WTC11 (cell line): ENCODE results near the gene GRB7. TPM values are rescaled to one million over a fixed set of nuclear protein-coding genes. Genes with fewer than 3 reads are reported as not detected.
A peak's percentile ranks its signal among the peaks of the same experiment; 100 is the strongest.

Experiments used
- ATAC-seq: fragments of 200-7000 bp; cut with Tn5 transposase; 2 replicates; pipeline ENCODE4 v1.10.0; 2021; ENCODE audit warnings: mild to moderate bottlenecking, moderate library complexity
- Bru-seq: library from RNA; stranded (reverse); fragments of 400-500 nt; gene quantifications from one replicate; lab custom pipeline; 2021; lab: Mats Ljungman, UMichigan
- CTCF ChIA-PET: fragments of 300-600 bp; sonication (Branson Sonifier 250); formaldehyde crosslinking; loops from one replicate; lab custom pipeline; 2021; ENCODE audit warnings: antibody characterized with exemption; lab: Charles Lee
- POLR2A ChIA-PET: fragments of 350-600 bp; sonication (Branson Sonifier 250); formaldehyde crosslinking; loops from one replicate; lab custom pipeline; 2021; ENCODE audit warnings: antibody characterized with exemption; lab: Charles Lee
- DNase-seq: peaks from one replicate; pipeline ENCODE4 v3.0.0; 2021; ENCODE audit warnings: low spot score
- H3K27ac Mint-ChIP-seq: 2 replicates; pipeline ENCODE4 v1.8.0; 2021; ENCODE audit warnings: mixed read lengths
- H3K27me3 Mint-ChIP-seq: 2 replicates; pipeline ENCODE4 v1.8.0; 2021; ENCODE audit warnings: low read depth, mild to moderate bottlenecking, moderate library complexity, mixed read lengths
- H3K36me3 Mint-ChIP-seq: 2 replicates; pipeline ENCODE4 v1.8.0; 2021; ENCODE audit warnings: mixed read lengths
- H3K4me1 Mint-ChIP-seq: 2 replicates; pipeline ENCODE4 v1.8.0; 2022; ENCODE audit warnings: mixed read lengths
- H3K4me3 Mint-ChIP-seq: 2 replicates; pipeline ENCODE4 v1.8.0; 2021; ENCODE audit warnings: mild to moderate bottlenecking, moderate library complexity, mixed read lengths
- H3K9me3 Mint-ChIP-seq: 2 replicates; pipeline ENCODE4 v1.8.0; 2021; ENCODE audit warnings: mixed read lengths
- ETV6 ChIP-seq: sonication (generic); formaldehyde crosslinking; IDR thresholded peaks from 2 replicates; pipeline ENCODE4 v1.8.1; 2022; ENCODE audit warnings: mild to moderate bottlenecking, missing genetic modification reagents
- FOXK1 ChIP-seq: sonication (generic); formaldehyde crosslinking; IDR thresholded peaks from 2 replicates; pipeline ENCODE4 v1.8.0; 2022; ENCODE audit warnings: mild to moderate bottlenecking, moderate library complexity, missing genetic modification reagents
- MYBL2 ChIP-seq: sonication (generic); formaldehyde crosslinking; IDR thresholded peaks from 2 replicates; pipeline ENCODE4 v1.8.1; 2023; ENCODE audit warnings: mild to moderate bottlenecking, moderate library complexity, missing genetic modification reagents
- NR3C1 ChIP-seq: sonication (generic); formaldehyde crosslinking; conservative IDR thresholded peaks from 2 replicates; pipeline ENCODE4 v1.8.1; 2023; ENCODE audit warnings: low read depth, mild to moderate bottlenecking, missing genetic modification reagents
- SMAD3 ChIP-seq: sonication (generic); formaldehyde crosslinking; IDR thresholded peaks from 2 replicates; pipeline ENCODE4 v1.8.0; 2022; ENCODE audit warnings: missing genetic modification reagents, mild to moderate bottlenecking, borderline replicate concordance
- SP1 ChIP-seq: sonication (generic); formaldehyde crosslinking; conservative IDR thresholded peaks from 2 replicates; pipeline ENCODE4 v1.8.1; 2022; ENCODE audit warnings: missing genetic modification reagents
- TP53 ChIP-seq: sonication (generic); formaldehyde crosslinking; IDR thresholded peaks from 2 replicates; pipeline ENCODE4 v1.8.1; 2023; ENCODE audit warnings: mild to moderate bottlenecking, missing genetic modification reagents
- ZBTB21 ChIP-seq: sonication (generic); formaldehyde crosslinking; IDR thresholded peaks from 2 replicates; pipeline ENCODE4 v1.8.1; 2023; ENCODE audit warnings: mild to moderate bottlenecking, missing genetic modification reagents, borderline replicate concordance
- ZNF671 ChIP-seq: fragments of 250-450 bp; sonication (Bioruptor Pico); IDR thresholded peaks from 2 replicates; pipeline ENCODE4 v1.8.0; 2021; ENCODE audit warnings: mild to moderate bottlenecking
- long read RNA-seq, 3 experiments: library from RNA in 1 of 3; library from capped mRNA in 1 of 3; library from polyadenylated mRNA in 1 of 3; unstranded in 2 of 3; stranded (forward) in 1 of 3; transcript quantifications; one replicate each; pipeline ENCODE4 v2.0.0, GENCODE V29; 2021
- total RNA-seq: library from RNA; stranded (reverse); gene quantifications from 3 replicates; pipeline ENCODE4 v1.2.3, GENCODE V29; 2021
- TF ChIP-seq, protein P1 (sequence below): sonication (generic); formaldehyde crosslinking; IDR thresholded peaks from 2 replicates; pipeline ENCODE4 v1.8.0; 2022; ENCODE audit warnings: mild to moderate bottlenecking, missing genetic modification reagents
- TF ChIP-seq, protein P2 (sequence below): sonication (generic); formaldehyde crosslinking; IDR thresholded peaks from 2 replicates; pipeline ENCODE4 v1.8.1; 2023; ENCODE audit warnings: mild to moderate bottlenecking, missing genetic modification reagents, moderate library complexity
- TF ChIP-seq, protein P3 (sequence below): sonication (generic); formaldehyde crosslinking; IDR thresholded peaks from 2 replicates; pipeline ENCODE4 v1.8.1; 2022; ENCODE audit warnings: low read depth, missing genetic modification reagents, borderline replicate concordance
- TF ChIP-seq, protein P4 (sequence below): sonication (generic); formaldehyde crosslinking; IDR thresholded peaks from 2 replicates; pipeline ENCODE4 v1.8.0; 2022; ENCODE audit warnings: mild to moderate bottlenecking, missing genetic modification reagents
- TF ChIP-seq, protein P5 (sequence below): sonication (generic); formaldehyde crosslinking; IDR thresholded peaks from 2 replicates; pipeline ENCODE4 v1.8.1; 2023; ENCODE audit warnings: mild to moderate bottlenecking, moderate library complexity, missing genetic modification reagents

Gene GRB7
- 42.4 to 48.5 TPM (median 44.0 TPM) in 3 replicates for total RNA-seq
- percentile 57 among the genes with signal in this experiment for Bru-seq, nascent RNA
- long read RNA-seq, experiment 1, transcript GRB7-201 (15 exons, 2,243 nt) = minor isoform, 12 of 95 reads
- long read RNA-seq, experiment 1, transcript GRB7-204 (15 exons, 2,093 nt) = major isoform, 48 of 95 reads
- long read RNA-seq, experiment 1, partial matches to known transcripts = 13 of 95 reads
- long read RNA-seq, experiment 1, other reads (novel, unspliced or antisense) = 22 of 95 reads
- long read RNA-seq, experiment 2, transcript GRB7-201 (15 exons, 2,243 nt) = minor isoform, 9 of 53 reads
- long read RNA-seq, experiment 2, transcript GRB7-204 (15 exons, 2,093 nt) = major isoform, 12 of 53 reads
- long read RNA-seq, experiment 2, partial matches to known transcripts = 13 of 53 reads
- long read RNA-seq, experiment 2, other reads (novel, unspliced or antisense) = 19 of 53 reads
- long read RNA-seq, experiment 3, transcript GRB7-204 (15 exons, 2,093 nt) = major isoform, 9 of 30 reads
- long read RNA-seq, experiment 3, partial matches to known transcripts = 4 of 30 reads
- long read RNA-seq, experiment 3, other reads (novel, unspliced or antisense) = 13 of 30 reads

DNA sequence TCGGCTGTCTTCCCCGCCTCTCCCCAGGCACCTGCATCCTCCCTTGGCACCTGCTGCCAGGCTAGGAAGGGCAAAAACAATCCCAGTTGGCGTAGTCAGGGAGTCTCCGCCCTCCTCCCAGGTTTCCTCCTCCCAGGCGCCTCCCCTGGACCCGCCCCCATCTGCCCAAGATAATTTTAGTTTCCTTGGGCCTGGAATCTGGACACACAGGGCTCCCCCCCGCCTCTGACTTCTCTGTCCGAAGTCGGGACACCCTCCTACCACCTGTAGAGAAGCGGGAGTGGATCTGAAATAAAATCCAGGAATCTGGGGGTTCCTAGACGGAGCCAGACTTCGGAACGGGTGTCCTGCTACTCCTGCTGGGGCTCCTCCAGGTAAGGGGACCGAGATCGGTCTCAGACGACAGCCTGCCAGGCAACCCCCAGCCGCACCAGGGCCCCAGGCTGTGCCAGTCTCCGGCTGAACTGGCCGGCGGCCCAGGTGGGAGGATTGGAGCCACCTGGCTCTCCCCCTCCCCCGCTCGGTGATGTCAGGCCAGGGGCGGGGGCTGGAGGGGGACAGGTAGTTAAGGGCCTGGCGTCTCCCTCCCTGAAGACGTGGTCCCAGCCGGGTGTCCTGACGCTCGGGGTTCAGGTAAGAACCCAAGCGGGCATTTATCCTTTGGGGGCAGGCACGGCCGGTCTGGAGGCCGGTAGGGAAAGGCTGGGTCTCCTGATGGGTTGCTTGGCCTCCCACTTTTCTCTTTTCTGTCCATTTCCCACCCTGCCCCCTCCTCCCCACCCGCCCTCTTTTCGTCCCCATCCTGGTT is at the start of gene GRB7:
GRB7 (plus strand) TSS at position 179 of the 808 bp plus-strand sequence. CDS start 4,364 bp downstream, outside the sequence.
- H3K9me3 Mint-ChIP-seq = no peaks in the 10 kb centered on the region
- POLR2A ChIA-PET = interaction anchor here (2.4 kb wide), 1 partner anchor 38 kb away, joined by 7 read pairs; the partner anchor contains the start of gene ERBB2
- DNase-seq (peak; percentile 75), ATAC-seq (peak; percentile 17)
- TF ChIP-seq, protein P1, sequence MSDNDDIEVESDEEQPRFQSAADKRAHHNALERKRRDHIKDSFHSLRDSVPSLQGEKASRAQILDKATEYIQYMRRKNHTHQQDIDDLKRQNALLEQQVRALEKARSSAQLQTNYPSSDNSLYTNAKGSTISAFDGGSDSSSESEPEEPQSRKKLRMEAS (CRISPR knock-in tag) = peak; percentile 42; the same call in 1 of the 2 replicates
- TF ChIP-seq ZNF671 (CRISPR knock-in tag) (no peak), TP53 (CRISPR knock-in tag) (0 out of 2 replicates have a peak, but pooled peaks have one; percentile 45), SP1 (CRISPR knock-in tag) (peak; percentile 59; the same call in 1 of the 2 replicates), SMAD3 (no peak; the same call in 1 of the 2 replicates), FOXK1 (0 out of 2 replicates have a peak, but pooled peaks have one; percentile 49), ETV6 (CRISPR knock-in tag) (peak; percentile 60; the same call in 1 of the 2 replicates), NR3C1 (CRISPR knock-in tag) (no peak), ZBTB21 (CRISPR knock-in tag) (0 out of 2 replicates have a peak, but pooled peaks have one; percentile 45), MYBL2 (0 out of 2 replicates have a peak, but pooled peaks have one; percentile 14)
- TF ChIP-seq, protein P2, sequence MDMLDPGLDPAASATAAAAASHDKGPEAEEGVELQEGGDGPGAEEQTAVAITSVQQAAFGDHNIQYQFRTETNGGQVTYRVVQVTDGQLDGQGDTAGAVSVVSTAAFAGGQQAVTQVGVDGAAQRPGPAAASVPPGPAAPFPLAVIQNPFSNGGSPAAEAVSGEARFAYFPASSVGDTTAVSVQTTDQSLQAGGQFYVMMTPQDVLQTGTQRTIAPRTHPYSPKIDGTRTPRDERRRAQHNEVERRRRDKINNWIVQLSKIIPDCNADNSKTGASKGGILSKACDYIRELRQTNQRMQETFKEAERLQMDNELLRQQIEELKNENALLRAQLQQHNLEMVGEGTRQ (CRISPR knock-in tag) = 0 out of 2 replicates have a peak, but pooled peaks have one; percentile 14
- TF ChIP-seq, protein P3, sequence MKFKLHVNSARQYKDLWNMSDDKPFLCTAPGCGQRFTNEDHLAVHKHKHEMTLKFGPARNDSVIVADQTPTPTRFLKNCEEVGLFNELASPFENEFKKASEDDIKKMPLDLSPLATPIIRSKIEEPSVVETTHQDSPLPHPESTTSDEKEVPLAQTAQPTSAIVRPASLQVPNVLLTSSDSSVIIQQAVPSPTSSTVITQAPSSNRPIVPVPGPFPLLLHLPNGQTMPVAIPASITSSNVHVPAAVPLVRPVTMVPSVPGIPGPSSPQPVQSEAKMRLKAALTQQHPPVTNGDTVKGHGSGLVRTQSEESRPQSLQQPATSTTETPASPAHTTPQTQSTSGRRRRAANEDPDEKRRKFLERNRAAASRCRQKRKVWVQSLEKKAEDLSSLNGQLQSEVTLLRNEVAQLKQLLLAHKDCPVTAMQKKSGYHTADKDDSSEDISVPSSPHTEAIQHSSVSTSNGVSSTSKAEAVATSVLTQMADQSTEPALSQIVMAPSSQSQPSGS (CRISPR knock-in tag) = no peak
- TF ChIP-seq, protein P4, sequence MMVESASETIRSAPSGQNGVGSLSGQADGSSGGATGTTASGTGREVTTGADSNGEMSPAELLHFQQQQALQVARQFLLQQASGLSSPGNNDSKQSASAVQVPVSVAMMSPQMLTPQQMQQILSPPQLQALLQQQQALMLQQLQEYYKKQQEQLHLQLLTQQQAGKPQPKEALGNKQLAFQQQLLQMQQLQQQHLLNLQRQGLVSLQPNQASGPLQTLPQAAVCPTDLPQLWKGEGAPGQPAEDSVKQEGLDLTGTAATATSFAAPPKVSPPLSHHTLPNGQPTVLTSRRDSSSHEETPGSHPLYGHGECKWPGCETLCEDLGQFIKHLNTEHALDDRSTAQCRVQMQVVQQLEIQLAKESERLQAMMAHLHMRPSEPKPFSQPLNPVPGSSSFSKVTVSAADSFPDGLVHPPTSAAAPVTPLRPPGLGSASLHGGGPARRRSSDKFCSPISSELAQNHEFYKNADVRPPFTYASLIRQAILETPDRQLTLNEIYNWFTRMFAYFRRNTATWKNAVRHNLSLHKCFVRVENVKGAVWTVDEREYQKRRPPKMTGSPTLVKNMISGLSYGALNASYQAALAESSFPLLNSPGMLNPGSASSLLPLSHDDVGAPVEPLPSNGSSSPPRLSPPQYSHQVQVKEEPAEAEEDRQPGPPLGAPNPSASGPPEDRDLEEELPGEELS (CRISPR knock-in tag) = 0 out of 2 replicates have a peak, but pooled peaks have one; percentile 66
- TF ChIP-seq, protein P5, sequence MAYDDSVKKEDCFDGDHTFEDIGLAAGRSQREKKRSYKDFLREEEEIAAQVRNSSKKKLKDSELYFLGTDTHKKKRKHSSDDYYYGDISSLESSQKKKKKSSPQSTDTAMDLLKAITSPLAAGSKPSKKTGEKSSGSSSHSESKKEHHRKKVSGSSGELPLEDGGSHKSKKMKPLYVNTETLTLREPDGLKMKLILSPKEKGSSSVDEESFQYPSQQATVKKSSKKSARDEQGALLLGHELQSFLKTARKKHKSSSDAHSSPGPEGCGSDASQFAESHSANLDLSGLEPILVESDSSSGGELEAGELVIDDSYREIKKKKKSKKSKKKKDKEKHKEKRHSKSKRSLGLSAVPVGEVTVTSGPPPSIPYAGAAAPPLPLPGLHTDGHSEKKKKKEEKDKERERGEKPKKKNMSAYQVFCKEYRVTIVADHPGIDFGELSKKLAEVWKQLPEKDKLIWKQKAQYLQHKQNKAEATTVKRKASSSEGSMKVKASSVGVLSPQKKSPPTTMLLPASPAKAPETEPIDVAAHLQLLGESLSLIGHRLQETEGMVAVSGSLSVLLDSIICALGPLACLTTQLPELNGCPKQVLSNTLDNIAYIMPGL (CRISPR knock-in tag) = peak; percentile 44; the same call in 1 of the 2 replicates
- H3K36me3 Mint-ChIP-seq = peaks cover under 1% of the 10 kb centered on the region; the same call in 1 of the 2 replicates
- H3K27ac Mint-ChIP-seq = peak within 1 kb of the TSS; percentile 95
- CTCF ChIA-PET = interaction anchor here (0.7 to 3.0 kb wide), 4 partner anchors 8 to 116 kb away, joined by 3 to 32 read pairs (median 5); partner anchors contain the start of gene MIEN1
- no peaks in the 10 kb centered on the region; the same call in 1 of the 2 replicates for H3K27me3 Mint-ChIP-seq
- peaks cover 38% of the 10 kb centered on the region for H3K4me1 Mint-ChIP-seq
- peak within 1 kb of the TSS; percentile 91 for H3K4me3 Mint-ChIP-seq
